ENCODE results near the gene CNTNAP2. TPM values are rescaled to one million over a fixed set of nuclear protein-coding genes. Genes with fewer than 3 reads are reported as not detected.

Gene CNTNAP2
- total and polyA plus RNA-seq, 2 of the 4 experiments (the other 2 are of a cell fraction), result not detected

DNA sequence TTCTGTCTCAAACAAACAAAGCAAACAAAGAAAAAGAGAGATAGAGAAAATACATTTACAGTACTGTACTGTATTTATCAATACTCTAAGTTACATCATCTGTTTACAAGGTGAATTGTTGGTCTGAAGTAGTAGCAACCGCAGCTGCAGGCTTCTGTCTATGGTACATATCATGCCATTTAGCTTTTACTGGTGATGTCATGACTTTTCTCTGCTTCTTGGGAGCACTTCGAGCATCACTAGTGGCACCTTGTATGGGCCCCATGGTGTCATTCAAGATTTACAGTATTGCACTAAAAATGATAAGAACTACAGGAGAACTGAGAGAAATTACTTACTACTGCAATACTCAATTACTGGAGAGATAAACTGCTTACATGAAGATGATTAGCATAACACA is 826.9 kb downstream of the CNTNAP2 start:
- Histone ChIP-seq H3K79me1 (ENCODE audit: low read depth in 1 of 2, low read length in 2 of 2) (no peaks in the 10 kb centered on the region), H3K56ac (ENCODE audit: extremely low read depth, insufficient read depth, low read length) (no peak overlapping the region), H3K9me1 (ENCODE audit: insufficient read depth, low read length) (no peaks in the 10 kb centered on the region), H3K36me3 (ENCODE audit: control insufficient read depth, insufficient read depth, low read length) (no peaks in the 10 kb centered on the region), H4K20me1 (ENCODE audit: insufficient read depth, low read length) (no peaks in the 10 kb centered on the region), H3K4me3 (ENCODE audit: insufficient read depth, low read depth, low read length) (no peak overlapping the region), H3K9ac (ENCODE audit: low read depth, low read length) (no peak overlapping the region), H2BK20ac (ENCODE audit: low read depth, low read length) (no peak overlapping the region), H3K9me3 (ENCODE audit: control insufficient read depth, insufficient read depth, low read length) (no peaks in the 10 kb centered on the region), H3K18ac (ENCODE audit: low read depth, low read length) (no peak overlapping the region), H4K5ac (ENCODE audit: low read depth, low read length) (no peak overlapping the region), H3K27me3 (ENCODE audit: control insufficient read depth, insufficient read depth, low read length) (no peaks in the 10 kb centered on the region), H2AFZ (replicated peaks; ENCODE audit: low read length, poor library complexity) (no peak overlapping the region), H3K27ac (ENCODE audit: insufficient read depth, low read length) (no peak overlapping the region), H4K8ac (ENCODE audit: low read depth in 2 of 2, low read length in 2 of 2) (no peak overlapping the region), H3K4me1 (ENCODE audit: control insufficient read depth, insufficient read depth, low read length) (no peaks in the 10 kb centered on the region), H2AK5ac (ENCODE audit: low read depth, low read length) (no peak overlapping the region), H3K4me2 (ENCODE audit: low read depth, low read length) (no peak overlapping the region), H2BK5ac (ENCODE audit: low read depth, low read length, poor library complexity, severe bottlenecking) (no peak overlapping the region), H2BK15ac (ENCODE audit: low read depth, low read length) (no peak overlapping the region), H3K14ac (replicated peaks; ENCODE audit: low read depth, low read length) (no peak overlapping the region), H2BK120ac (ENCODE audit: low read depth, low read length) (no peak overlapping the region), H3K23ac (ENCODE audit: low read depth, low read length) (no peak overlapping the region), H3K4ac (ENCODE audit: low read depth, low read length) (no peak overlapping the region), H2AK9ac (replicated peaks; ENCODE audit: low read depth, low read length, poor library complexity) (no peak overlapping the region), H4K91ac (ENCODE audit: insufficient read depth, low read depth, low read length) (no peak overlapping the region)
- ChIA-PET CTCF (no interaction called here), POLR2A (ENCODE audit: unreplicated experiment) (no interaction called here)
- no CpG with 5 or more reads among the region's 2 CpGs for WGBS, 2 experiments (ENCODE audit: extremely low coverage in 2 of 2, insufficient read length in 1 of 2)
- no TSS peak for BruUV-seq (replicated peaks)
- no peak for TF ChIP-seq MAFK (IDR thresholded peaks at IDR 0.05; ENCODE audit: low read depth, low read length)
- no peak for TF ChIP-seq BHLHE40 (IDR thresholded peaks at IDR 0.05; ENCODE audit: low read depth, low read length)
- TF ChIP-seq RCOR1 (IDR thresholded peaks at IDR 0.05; ENCODE audit: insufficient replicate concordance, low read length), result no peak
- no peak for TF ChIP-seq POLR2A (IDR thresholded peaks at IDR 0.05; ENCODE audit: low read depth, low read length)
- no peak for TF ChIP-seq MAZ (IDR thresholded peaks at IDR 0.05; ENCODE audit: borderline replicate concordance, low read depth, low read length)
- TF ChIP-seq RFX5 (IDR thresholded peaks at IDR 0.05; ENCODE audit: low read depth, low read length), result no peak
- no peak for TF ChIP-seq CHD1 (IDR thresholded peaks at IDR 0.05; ENCODE audit: low read depth, low read length)
- TF ChIP-seq FOS (IDR thresholded peaks at IDR 0.05; ENCODE audit: low read depth, low read length), result no peak
- TF ChIP-seq, protein P1, sequence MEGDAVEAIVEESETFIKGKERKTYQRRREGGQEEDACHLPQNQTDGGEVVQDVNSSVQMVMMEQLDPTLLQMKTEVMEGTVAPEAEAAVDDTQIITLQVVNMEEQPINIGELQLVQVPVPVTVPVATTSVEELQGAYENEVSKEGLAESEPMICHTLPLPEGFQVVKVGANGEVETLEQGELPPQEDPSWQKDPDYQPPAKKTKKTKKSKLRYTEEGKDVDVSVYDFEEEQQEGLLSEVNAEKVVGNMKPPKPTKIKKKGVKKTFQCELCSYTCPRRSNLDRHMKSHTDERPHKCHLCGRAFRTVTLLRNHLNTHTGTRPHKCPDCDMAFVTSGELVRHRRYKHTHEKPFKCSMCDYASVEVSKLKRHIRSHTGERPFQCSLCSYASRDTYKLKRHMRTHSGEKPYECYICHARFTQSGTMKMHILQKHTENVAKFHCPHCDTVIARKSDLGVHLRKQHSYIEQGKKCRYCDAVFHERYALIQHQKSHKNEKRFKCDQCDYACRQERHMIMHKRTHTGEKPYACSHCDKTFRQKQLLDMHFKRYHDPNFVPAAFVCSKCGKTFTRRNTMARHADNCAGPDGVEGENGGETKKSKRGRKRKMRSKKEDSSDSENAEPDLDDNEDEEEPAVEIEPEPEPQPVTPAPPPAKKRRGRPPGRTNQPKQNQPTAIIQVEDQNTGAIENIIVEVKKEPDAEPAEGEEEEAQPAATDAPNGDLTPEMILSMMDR (conservative IDR thresholded peaks at IDR 0.05; ENCODE audit: low read depth, low read length), result no peak
- TF ChIP-seq, protein P2, sequence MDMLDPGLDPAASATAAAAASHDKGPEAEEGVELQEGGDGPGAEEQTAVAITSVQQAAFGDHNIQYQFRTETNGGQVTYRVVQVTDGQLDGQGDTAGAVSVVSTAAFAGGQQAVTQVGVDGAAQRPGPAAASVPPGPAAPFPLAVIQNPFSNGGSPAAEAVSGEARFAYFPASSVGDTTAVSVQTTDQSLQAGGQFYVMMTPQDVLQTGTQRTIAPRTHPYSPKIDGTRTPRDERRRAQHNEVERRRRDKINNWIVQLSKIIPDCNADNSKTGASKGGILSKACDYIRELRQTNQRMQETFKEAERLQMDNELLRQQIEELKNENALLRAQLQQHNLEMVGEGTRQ (IDR thresholded peaks at IDR 0.05; ENCODE audit: low read depth, low read length), result no peak
- TF ChIP-seq MXI1 (IDR thresholded peaks at IDR 0.05; ENCODE audit: borderline replicate concordance, low read depth, low read length), result no peak
- TF ChIP-seq CEBPB (IDR thresholded peaks at IDR 0.05; ENCODE audit: low read depth, low read length), result no peak
- TF ChIP-seq SMC3 (IDR thresholded peaks at IDR 0.05; ENCODE audit: low read depth, low read length), result no peak
- TF ChIP-seq, protein P3, sequence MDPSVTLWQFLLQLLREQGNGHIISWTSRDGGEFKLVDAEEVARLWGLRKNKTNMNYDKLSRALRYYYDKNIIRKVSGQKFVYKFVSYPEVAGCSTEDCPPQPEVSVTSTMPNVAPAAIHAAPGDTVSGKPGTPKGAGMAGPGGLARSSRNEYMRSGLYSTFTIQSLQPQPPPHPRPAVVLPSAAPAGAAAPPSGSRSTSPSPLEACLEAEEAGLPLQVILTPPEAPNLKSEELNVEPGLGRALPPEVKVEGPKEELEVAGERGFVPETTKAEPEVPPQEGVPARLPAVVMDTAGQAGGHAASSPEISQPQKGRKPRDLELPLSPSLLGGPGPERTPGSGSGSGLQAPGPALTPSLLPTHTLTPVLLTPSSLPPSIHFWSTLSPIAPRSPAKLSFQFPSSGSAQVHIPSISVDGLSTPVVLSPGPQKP (IDR thresholded peaks at IDR 0.05; ENCODE audit: borderline replicate concordance, low read depth, low read length), result no peak
- no peak for TF ChIP-seq RAD21 (IDR thresholded peaks at IDR 0.05; ENCODE audit: low read length)
- TF ChIP-seq NFE2L2 (IDR thresholded peaks at IDR 0.05; ENCODE audit: low read depth, low read length), result no peak
- DNase-seq, result no peak
- ATAC-seq (ENCODE audit: low read depth), result no peak
- dilution Hi-C loops (cut with HindIII; ENCODE audit: low sequenced_read_pairs, unreplicated experiment) (no loop called here), in situ Hi-C loops (cut with MboI; ENCODE audit: low sequenced_read_pairs) (no loop called here), intact Hi-C loops (cut with micrococcal nuclease) (no loop called here)
